ENCODE measurements around the gene ASCC2. TPM values are rescaled to one million over a fixed set of nuclear protein-coding genes. Genes with fewer than 3 reads are reported as not detected.

ASCC2 gene
- total and polyA plus RNA-seq, 2 experiments from 2014 or later, result 30.5 to 31.3 TPM

DNA sequence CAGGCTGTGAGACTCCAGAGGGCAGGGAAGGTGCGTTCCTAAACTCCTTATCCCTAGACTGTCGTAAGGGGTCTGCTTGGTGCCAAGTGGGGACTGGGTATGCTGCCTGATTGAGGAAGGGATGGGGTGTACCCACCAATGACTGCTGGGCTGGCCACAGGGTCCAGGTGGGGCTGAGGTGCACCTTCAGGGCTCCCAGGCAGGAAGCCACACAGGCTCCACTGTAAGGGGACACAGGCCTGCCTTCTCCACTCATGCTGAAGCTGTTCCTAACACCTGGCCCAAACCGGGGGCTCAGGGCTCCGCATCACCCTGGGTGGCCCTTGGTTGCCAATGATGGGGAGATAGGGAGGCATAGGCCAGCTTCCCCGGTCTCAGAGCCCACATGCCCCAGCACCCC lies 97.9 kb downstream of the ASCC2 start:
- DNase-seq (ENCODE audit: low spot score), result no peak
- H3K9me3 Mint-ChIP-seq, result 0 out of 3 replicates have a peak, but pooled peaks cover 2% of the 10 kb centered on the region
- H3K27ac Mint-ChIP-seq, result no peak overlapping the region

More for the DNA sequence above, 97.9 kb downstream of the ASCC2 start:
- peaks cover 4% of the 10 kb centered on the region for H3K27me3 Mint-ChIP-seq (ENCODE audit: insufficient read depth, low read depth, poor library complexity)
- H3K4me1 Mint-ChIP-seq, result peaks cover 9% of the 10 kb centered on the region; the same call in 2 of the 3 replicates
- H4K20me1 ChIP-seq (replicated peaks; ENCODE audit: insufficient read depth), result no peaks in the 10 kb centered on the region
- peaks cover 3% of the 10 kb centered on the region; the same call in 1 of the 3 replicates for H3K36me3 Mint-ChIP-seq (ENCODE audit: low read depth)
- no peak for ATAC-seq
- H3K4me1 ChIP-seq (ENCODE audit: insufficient read depth), result peaks cover 3% of the 10 kb centered on the region
- H3K4me2 ChIP-seq, result no peak overlapping the region
- no peak overlapping the region for H2AFZ ChIP-seq
- no peak overlapping the region for H3K4me3 Mint-ChIP-seq
- no peak overlapping the region for H3K27ac ChIP-seq (ENCODE audit: low read depth)
- H3K27me3 ChIP-seq (ENCODE audit: insufficient read depth), result no peaks in the 10 kb centered on the region
- H3F3A ChIP-seq (replicated peaks; ENCODE audit: low read depth), result no peaks in the 10 kb centered on the region
- H3K4me3 ChIP-seq, result no peak overlapping the region
- H3K36me3 ChIP-seq (ENCODE audit: insufficient read depth), result no peaks in the 10 kb centered on the region
- H3K9me2 ChIP-seq (ENCODE audit: insufficient read depth), result no peaks in the 10 kb centered on the region
- no peaks in the 10 kb centered on the region for H3K79me2 ChIP-seq (replicated peaks; ENCODE audit: insufficient read depth)
- no peak for TF ChIP-seq EZH2phosphoT487 (IDR thresholded peaks at IDR 0.05; ENCODE audit: unreplicated experiment)
- no peak for TF ChIP-seq EZH2 (IDR thresholded peaks at IDR 0.05; ENCODE audit: low read depth, unreplicated experiment)
- TF ChIP-seq NANOG (IDR thresholded peaks at IDR 0.05; ENCODE audit: borderline replicate concordance), result no peak
- no peak for TF ChIP-seq JUNB (IDR thresholded peaks at IDR 0.05; ENCODE audit: unreplicated experiment)
- TF ChIP-seq STAT1 (IDR thresholded peaks at IDR 0.05; ENCODE audit: unreplicated experiment), result no peak
- no peak for TF ChIP-seq CREB1 (CRISPR knock-in tag; IDR thresholded peaks at IDR 0.05; ENCODE audit: low read depth)
- TF ChIP-seq ZNF114 (CRISPR knock-in tag; IDR thresholded peaks at IDR 0.05), result no peak
- TF ChIP-seq ETS1 (IDR thresholded peaks at IDR 0.05), result no peak
- no peak for TF ChIP-seq ZNF462 (CRISPR knock-in tag; IDR thresholded peaks at IDR 0.05)
- no peak for TF ChIP-seq POLR2AphosphoS5 (IDR thresholded peaks at IDR 0.05; ENCODE audit: low read depth)
- TF ChIP-seq ZNF331 (CRISPR knock-in tag; IDR thresholded peaks at IDR 0.05; ENCODE audit: low read depth), result no peak
- TF ChIP-seq, protein P1, sequence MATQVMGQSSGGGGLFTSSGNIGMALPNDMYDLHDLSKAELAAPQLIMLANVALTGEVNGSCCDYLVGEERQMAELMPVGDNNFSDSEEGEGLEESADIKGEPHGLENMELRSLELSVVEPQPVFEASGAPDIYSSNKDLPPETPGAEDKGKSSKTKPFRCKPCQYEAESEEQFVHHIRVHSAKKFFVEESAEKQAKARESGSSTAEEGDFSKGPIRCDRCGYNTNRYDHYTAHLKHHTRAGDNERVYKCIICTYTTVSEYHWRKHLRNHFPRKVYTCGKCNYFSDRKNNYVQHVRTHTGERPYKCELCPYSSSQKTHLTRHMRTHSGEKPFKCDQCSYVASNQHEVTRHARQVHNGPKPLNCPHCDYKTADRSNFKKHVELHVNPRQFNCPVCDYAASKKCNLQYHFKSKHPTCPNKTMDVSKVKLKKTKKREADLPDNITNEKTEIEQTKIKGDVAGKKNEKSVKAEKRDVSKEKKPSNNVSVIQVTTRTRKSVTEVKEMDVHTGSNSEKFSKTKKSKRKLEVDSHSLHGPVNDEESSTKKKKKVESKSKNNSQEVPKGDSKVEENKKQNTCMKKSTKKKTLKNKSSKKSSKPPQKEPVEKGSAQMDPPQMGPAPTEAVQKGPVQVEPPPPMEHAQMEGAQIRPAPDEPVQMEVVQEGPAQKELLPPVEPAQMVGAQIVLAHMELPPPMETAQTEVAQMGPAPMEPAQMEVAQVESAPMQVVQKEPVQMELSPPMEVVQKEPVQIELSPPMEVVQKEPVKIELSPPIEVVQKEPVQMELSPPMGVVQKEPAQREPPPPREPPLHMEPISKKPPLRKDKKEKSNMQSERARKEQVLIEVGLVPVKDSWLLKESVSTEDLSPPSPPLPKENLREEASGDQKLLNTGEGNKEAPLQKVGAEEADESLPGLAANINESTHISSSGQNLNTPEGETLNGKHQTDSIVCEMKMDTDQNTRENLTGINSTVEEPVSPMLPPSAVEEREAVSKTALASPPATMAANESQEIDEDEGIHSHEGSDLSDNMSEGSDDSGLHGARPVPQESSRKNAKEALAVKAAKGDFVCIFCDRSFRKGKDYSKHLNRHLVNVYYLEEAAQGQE (IDR thresholded peaks at IDR 0.05; ENCODE audit: unreplicated experiment), result no peak
